Osteocyte (in vitro differentiated cells): Measurements from ENCODE around the gene API5. TPM values are rescaled to one million over a fixed set of nuclear protein-coding genes. Genes with fewer than 3 reads are reported as not detected.
A peak's percentile ranks its signal among the peaks of the same experiment; 100 is the strongest.
"Not testable (repeated sequence)": the region's sequence is repeated elsewhere in the genome, so short reads cannot be mapped to it uniquely, and the experiment has no call there.

Experiments
- DNase-seq: peaks from one replicate; pipeline ENCODE4 v3.0.0; 2021; ENCODE audit warnings: mixed read lengths; ENCODE audit not compliant: unreplicated experiment; ENCODE audit errors: extremely low spot score
- H3K27ac Mint-ChIP-seq: one replicate; pipeline ENCODE4 v1.8.0; 2021; ENCODE audit warnings: mild to moderate bottlenecking, mixed read lengths; ENCODE audit not compliant: unreplicated experiment
- H3K27me3 Mint-ChIP-seq: one replicate; pipeline ENCODE4 v1.8.0; 2021; ENCODE audit warnings: mixed read lengths; ENCODE audit not compliant: unreplicated experiment
- H3K36me3 Mint-ChIP-seq: one replicate; pipeline ENCODE4 v1.8.0; 2021; ENCODE audit warnings: mixed read lengths; ENCODE audit not compliant: unreplicated experiment
- H3K4me1 Mint-ChIP-seq: one replicate; pipeline ENCODE4 v1.8.0; 2021; ENCODE audit warnings: mixed read lengths; ENCODE audit not compliant: unreplicated experiment
- H3K4me3 Mint-ChIP-seq: one replicate; pipeline ENCODE4 v1.8.0; 2021; ENCODE audit warnings: mild to moderate bottlenecking, moderate library complexity, mixed read lengths; ENCODE audit not compliant: unreplicated experiment
- H3K9me3 Mint-ChIP-seq: one replicate; pipeline ENCODE4 v1.8.0; 2021; ENCODE audit warnings: mixed read lengths; ENCODE audit not compliant: unreplicated experiment
- total RNA-seq: library from RNA; stranded (reverse); gene quantifications from 2 replicates; pipeline ENCODE4 v1.2.1, GENCODE V29; 2021
- TF ChIP-seq, protein P1 (sequence below): fragments of 200-600 bp; sonication (generic); IDR thresholded peaks from 2 replicates; pipeline ENCODE4 v1.5.0; 2021; ENCODE audit warnings: antibody characterized with exemption, mild to moderate bottlenecking, moderate library complexity

The API5 gene
- total RNA-seq, 1 donor from 2014 or later: 97.2 TPM

DNA sequence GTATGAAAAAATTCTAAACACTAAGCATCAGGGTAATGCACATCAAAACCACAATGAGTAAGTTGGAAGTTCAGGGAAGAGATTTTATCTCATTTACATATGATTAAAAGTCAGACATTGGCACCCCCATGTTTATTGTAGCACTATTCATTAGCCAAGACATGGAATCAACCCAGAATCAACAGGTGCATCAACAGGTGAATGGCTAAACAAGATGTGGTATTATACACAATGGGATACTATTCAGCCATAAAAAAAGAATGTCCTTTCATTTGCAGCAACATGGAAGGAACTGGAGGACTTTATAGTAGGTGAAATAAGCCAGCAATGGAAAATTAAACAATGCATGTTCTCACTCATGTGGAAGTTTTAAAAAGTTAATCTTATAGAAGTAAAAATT lies 29.4 kb downstream of the API5 start:
- Mint-ChIP-seq H3K4me1 (no peaks in the 10 kb centered on the region), H3K27ac (no peak overlapping the region), H3K4me3 (no peak overlapping the region), H3K9me3 (peaks cover 9% of the 10 kb centered on the region), H3K36me3 (peaks cover 42% of the 10 kb centered on the region), H3K27me3 (no peaks in the 10 kb centered on the region)
- TF ChIP-seq, protein P1, sequence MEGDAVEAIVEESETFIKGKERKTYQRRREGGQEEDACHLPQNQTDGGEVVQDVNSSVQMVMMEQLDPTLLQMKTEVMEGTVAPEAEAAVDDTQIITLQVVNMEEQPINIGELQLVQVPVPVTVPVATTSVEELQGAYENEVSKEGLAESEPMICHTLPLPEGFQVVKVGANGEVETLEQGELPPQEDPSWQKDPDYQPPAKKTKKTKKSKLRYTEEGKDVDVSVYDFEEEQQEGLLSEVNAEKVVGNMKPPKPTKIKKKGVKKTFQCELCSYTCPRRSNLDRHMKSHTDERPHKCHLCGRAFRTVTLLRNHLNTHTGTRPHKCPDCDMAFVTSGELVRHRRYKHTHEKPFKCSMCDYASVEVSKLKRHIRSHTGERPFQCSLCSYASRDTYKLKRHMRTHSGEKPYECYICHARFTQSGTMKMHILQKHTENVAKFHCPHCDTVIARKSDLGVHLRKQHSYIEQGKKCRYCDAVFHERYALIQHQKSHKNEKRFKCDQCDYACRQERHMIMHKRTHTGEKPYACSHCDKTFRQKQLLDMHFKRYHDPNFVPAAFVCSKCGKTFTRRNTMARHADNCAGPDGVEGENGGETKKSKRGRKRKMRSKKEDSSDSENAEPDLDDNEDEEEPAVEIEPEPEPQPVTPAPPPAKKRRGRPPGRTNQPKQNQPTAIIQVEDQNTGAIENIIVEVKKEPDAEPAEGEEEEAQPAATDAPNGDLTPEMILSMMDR: no peak
- no peak for DNase-seq

DNA sequence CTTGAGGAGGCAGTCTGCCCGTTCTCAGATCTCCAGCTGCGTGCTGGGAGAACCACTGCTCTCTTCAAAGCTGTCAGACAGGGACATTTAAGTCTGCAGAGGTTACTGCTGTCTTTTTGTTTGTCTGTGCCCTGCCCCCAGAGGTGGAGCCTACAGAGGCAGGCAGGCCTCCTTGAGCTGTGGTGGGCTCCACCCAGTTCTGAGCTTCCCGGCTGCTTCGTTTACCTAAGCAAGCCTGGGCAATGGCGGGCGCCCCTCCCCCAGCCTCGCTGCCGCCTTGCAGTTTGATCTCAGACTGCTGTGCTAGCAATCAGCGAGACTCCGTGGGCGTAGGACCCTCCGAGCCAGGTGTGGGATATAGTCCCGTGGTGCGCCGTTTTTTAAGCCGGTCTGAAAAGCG lies 39.6 kb downstream of the API5 start:
- not testable (repeated sequence) for H3K4me1 Mint-ChIP-seq, DNase-seq, H3K27me3 Mint-ChIP-seq, H3K36me3 Mint-ChIP-seq, H3K27ac Mint-ChIP-seq, H3K9me3 Mint-ChIP-seq
- peak overlapping the region; percentile 75 for H3K4me3 Mint-ChIP-seq

DNA sequence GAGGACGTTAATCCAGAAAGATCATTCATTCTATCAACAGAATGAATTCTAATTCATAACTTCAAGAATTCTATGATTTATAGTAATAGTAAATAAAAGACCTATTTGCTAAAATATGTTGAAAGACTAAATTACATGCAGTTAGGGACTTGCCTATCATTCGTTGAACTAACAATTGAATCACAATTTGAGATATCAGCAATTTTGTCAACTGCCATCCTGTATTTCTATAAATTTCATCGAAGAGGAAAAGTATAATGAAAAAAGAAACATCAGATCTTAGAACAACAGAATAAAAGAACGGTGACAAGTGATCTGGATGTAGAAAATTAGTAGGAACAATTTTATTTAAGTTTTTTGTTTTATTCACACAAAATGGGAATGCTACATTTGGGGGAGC lies 42.5 kb downstream of the API5 start:
- TF ChIP-seq, protein P1: no peak
- no peak for DNase-seq
- Mint-ChIP-seq H3K4me3 (no peak overlapping the region), H3K36me3 (no peaks in the 10 kb centered on the region), H3K27ac (no peak overlapping the region), H3K27me3 (no peaks in the 10 kb centered on the region), H3K9me3 (no peaks in the 10 kb centered on the region), H3K4me1 (peaks cover 13% of the 10 kb centered on the region)

DNA sequence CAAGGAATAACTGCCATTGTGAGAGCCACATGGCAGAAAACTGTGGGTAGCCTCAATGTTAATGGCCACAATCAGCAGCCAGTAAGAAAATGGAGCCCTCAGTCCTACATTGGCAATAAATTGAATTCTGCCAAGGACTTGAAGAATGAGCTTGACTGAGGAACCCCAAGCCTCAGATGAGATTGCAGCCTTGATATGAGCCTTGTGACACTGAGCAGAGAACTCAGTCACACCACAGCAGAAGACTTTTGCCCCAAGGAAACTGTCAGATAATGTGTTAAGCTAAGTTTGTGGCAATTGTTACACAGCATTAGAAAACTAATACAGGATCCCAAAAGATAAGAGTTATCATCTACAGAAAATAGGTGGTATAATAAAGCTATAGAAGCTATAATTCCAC lies 44.5 kb downstream of the API5 start:
- Mint-ChIP-seq H3K4me1 (peaks cover 31% of the 10 kb centered on the region), H3K36me3 (no peaks in the 10 kb centered on the region), H3K27me3 (no peaks in the 10 kb centered on the region), H3K9me3 (no peaks in the 10 kb centered on the region), H3K4me3 (no peak overlapping the region), H3K27ac (no peak overlapping the region)
- TF ChIP-seq, protein P1: no peak
- no peak for DNase-seq

DNA sequence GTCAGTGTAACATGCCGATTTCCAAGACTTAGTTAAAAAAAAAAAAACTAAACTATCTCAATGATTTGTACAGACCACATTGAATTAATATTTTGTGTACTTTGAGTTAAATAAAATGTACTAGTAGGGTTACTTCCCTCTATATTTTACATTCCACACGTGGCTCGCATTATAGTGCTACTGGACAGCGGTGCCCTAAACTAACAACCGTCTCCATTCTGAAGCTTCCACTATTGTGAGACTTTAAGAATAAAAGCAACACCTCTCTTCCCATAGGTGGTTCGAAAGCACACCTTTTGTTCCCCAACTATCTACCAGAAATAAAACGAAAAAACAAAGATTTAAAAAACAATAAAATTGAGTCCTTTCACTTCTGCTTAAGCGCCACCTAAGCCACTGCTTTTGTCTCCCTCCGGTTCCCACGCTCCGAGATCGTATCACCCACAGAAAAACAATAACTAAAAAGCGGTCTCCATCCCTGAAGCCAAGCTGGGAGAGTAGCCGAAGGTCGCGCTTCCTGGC lies 46.5 kb downstream of the API5 start:
- TF ChIP-seq, protein P1: no peak
- no peaks in the 10 kb centered on the region for H3K27me3 Mint-ChIP-seq
- H3K9me3 Mint-ChIP-seq: no peaks in the 10 kb centered on the region
- H3K27ac Mint-ChIP-seq: peak overlapping the region; percentile 95
- no peak for DNase-seq
- H3K36me3 Mint-ChIP-seq: no peaks in the 10 kb centered on the region
- H3K4me3 Mint-ChIP-seq: peak overlapping the region; percentile 97
- peaks cover 30% of the 10 kb centered on the region for H3K4me1 Mint-ChIP-seq
